Stimulated activated CD8-positive, alpha-beta memory T cell treated with anti-CD3 and anti-CD28 coated beads, Interleukin-4, amount 100 ng/mL, for 4 hours (primary cell): Measurements from ENCODE around the gene MT1H.
"Not testable (repeated sequence)": the region's sequence is repeated elsewhere in the genome, so short reads cannot be mapped to it uniquely, and the experiment has no call there.

ENCODE experiments used
- DNase-seq, 2 donors: peaks; one replicate each; pipeline ENCODE4 v3.0.0-alpha.2; 2020; ENCODE audit warnings: low read depth in 2 of 2, low spot score in 1 of 2

Gene MT1H

GRCh38 chr16:56664506-56664905 is 5.1 kb upstream of the MT1H start:
- DNase-seq = no peak

GRCh38 chr16:56665286-56666261 is 4.0 kb upstream of the MT1H start:
- not testable (repeated sequence) for DNase-seq

- no peak for DNase-seq
These were observed 1.7 kb upstream of the MT1H start, which contains the start of gene MT1G for GRCh38 chr16:56667581-56668571. TSS of gene MT1G (minus strand) at chr16:56668065. CDS start at chr16:56667993, 72 bp downstream.

DNA sequence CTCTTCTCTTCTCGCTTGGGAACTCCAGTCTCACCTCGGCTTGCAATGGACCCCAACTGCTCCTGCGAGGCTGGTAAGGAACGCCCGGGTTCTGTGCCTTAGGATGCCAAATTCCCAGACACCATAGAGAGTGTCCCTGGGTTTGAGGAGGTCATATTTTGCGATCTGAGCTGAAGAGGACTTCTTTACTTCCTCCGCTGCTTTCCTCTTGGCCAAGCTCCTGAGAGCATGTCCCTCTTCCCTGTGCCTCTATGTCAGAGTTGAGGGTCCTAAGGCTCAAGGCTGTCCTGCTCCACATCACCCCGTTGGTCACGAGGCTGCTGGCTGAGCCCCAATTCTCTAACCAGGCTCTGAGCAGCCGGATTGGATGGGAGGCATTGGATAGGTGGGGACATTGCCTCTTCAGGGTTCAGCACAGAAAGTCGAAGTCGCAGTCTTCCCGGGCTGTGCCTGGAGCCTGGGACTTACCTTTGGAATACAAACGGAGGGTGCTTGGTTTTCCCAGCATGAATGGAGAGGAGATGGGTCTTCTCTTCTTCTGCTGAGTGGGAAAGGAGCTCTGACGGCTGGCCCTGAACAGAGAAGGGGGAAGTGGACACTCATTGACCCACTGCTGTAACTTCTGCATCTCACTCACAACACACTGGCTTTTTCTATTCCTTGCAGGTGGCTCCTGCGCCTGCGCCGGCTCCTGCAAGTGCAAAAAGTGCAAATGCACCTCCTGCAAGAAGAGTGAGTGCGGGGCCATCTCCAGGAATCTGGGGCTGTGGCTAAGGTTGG is 416 bp downstream of the MT1H start:
- DNase-seq = no peak

DNA sequence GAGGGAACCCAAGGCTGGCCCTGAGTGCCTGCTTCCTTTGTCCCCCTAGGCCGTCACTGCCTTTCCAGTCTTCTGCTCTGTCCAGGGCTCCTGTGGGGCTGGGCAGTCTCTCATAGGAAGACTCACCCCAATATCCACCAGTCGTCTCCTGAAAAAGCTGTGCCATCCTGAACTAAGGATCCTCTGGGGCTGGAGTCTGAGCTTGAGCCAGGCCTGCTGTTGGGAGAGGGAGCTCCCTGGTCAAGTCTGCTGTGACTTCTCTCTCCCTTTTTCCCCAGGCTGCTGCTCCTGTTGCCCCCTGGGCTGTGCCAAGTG is 963 bp downstream of the MT1H start:
- DNase-seq = no peak

DNA sequence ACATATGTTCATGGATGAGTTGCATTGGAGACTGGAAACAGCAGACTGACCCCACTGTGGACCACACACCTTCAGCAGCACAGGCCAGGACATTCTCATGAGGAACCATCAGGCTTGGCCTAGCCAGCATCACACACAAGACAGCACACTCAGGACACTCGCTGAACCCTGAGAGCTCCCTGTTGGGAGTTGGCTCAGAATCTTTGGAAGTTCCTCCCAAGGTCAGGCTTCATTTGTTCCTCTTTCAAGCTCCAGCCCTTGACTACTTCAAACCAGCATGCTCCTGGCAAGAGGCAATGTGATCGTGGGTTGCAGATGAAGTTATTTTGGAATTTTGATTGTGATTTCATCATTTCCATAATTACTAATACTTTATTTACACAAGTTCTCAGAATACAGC is 2.1 kb downstream of the MT1H start:
- not testable (repeated sequence) for DNase-seq

DNA sequence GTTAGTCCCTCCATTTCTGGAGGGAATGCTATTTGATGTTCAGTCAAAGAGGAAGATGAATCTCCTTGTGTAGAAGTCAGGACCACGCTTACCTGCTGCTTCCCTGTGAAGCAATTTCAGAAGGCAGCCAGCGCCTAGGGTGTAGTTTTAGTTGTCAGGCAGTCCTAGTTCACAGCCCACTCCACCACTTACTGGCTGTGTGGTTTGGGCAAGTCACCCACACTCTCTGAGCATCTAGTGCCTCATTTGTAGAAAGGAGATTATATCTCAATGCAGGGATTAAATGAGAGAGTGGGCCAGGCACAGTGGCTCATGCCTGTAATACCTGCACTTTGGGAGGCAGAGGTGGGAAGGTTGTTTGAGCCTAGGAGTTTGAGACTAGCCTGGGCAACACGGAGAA is 2.6 kb downstream of the MT1H start:
- DNase-seq = not testable (repeated sequence)

DNA sequence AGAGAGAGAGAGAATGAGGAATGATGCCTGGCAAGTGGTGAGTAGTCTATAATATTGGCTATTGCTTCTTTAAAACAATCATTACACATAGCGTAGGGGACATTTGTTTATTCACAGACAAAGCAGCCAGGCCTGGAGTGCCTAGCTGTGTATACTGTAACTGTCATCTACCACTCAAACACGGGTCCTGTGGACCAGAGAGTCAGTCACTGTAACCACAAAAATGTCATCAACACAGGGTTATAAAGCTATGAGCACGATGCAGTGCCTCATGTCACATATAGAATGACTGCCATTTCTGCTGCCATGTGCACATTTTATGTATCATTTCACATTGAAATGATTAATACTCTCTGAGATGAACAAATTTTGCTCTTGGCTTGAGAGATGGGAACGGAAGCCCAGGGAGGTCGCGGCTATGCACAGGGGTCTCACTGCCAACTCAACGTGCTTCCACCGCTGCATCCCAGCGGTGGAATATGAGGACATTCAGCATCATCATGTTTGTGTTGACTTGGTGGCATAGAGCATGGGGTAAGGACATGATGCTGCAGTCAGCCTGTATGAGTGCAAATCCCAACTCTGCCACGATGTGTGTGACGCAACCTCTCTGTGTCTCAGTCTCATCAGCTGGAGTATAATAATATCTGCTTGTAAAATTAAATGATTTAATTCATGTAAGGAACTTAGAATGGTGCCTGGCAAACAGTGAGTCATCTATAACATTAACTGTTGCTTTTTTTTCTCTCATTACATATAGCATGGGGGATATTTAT is 3.3 kb downstream of the MT1H start:
- DNase-seq = no peak

- no peak for DNase-seq
These were observed 4.3 kb downstream of the MT1H start for GRCh38 chr16:56673921-56674320.

- DNase-seq = not testable (repeated sequence)
These were observed 5.0 kb downstream of the MT1H start for GRCh38 chr16:56674570-56674969.

DNA sequence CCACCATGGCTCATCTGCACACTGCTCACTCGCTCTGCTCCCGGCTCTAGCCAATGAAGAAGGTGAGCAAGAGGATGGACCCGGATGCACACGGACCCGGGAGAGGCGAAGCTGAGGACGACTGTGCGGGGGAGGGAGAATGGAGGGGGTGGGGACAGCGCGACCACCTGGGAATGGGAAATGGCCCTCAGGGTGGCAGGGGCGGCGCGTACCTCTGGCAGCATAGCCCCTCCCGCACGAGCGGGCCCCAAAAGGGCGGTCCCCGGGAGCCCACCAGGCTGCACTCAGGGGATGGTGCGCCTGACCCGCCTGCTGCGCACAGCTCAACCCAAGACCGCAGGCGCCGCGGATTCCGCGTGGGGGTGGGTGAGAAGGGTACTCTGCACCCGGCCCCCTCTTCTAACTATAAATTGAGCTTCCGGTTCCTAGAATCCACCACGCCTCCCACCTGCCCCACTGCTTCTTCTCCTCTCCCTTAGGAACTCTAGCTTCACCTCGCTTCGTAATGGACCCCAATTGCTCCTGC is 6.1 kb downstream of the MT1H start:
- peak in 1 of 2 donors; percentile 16 for DNase-seq

GRCh38 chr16:56677474-56677873 is 7.9 kb downstream of the MT1H start:
- DNase-seq = no peak

- no peak for DNase-seq
These were observed 9.6 kb downstream of the MT1H start for GRCh38 chr16:56679078-56679730.

DNA sequence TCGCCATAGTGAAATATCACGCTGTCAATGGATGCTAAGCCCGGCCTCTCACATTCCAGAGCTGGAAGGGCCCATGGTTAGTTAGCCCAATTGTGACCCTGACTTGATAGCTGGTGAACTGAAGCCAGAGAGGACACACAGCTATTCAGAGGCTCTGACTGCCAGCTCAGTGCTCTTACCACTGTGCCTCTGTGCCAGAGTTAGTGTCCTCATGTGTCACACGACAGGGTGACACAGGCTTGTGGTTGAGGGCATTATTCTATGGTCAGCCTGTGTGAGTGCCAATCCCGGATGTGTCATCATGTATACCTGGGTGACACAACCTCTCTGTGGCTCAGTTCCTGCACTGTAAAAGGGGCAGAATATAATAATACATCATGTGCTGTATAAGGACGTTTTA is 10.2 kb downstream of the MT1H start:
- DNase-seq = no peak

DNA sequence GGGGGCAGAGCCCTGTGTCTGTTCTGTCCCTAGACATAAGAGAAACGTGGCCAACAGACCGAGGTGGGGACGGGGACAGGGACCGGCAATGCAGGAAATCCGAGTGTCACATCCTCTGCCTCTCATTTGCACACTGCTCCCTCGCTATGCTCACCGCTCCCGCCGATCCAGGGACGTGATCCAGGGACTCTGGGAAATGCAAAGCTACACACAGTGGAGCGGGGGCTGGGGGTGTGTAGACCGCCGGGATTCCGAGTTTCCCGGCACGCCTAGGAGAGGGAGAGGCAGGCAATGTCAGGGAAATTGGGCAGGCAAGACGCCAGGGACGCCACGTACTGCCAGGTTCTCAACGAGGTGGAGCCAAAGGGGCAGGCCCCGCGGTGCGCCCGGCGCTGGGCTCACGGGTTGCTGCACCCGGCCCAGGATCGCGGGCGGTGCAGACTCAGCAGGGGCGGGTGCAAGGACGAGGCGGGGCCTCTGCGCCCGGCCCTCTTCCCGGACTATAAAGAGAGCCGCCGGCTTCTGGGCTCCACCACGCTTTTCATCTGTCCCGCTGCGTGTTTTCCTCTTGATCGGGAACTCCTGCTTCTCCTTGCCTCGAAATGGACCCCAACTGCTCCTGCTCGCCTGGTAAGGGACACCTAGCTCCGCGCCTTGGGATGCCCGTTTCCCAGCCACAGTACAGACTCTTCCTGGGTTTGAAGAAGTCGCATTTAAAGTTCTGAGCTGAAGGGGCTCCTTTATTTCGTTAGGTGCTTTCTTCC is 12.5 kb downstream of the MT1H start, which contains the start of gene MT1X:
Gene MT1X, plus strand, starts transcription at position 532 of the 764 bp plus-strand sequence. Its CDS starts 71 bp downstream, at position 603.
- DNase-seq = peak; percentile 64 to 67

DNA sequence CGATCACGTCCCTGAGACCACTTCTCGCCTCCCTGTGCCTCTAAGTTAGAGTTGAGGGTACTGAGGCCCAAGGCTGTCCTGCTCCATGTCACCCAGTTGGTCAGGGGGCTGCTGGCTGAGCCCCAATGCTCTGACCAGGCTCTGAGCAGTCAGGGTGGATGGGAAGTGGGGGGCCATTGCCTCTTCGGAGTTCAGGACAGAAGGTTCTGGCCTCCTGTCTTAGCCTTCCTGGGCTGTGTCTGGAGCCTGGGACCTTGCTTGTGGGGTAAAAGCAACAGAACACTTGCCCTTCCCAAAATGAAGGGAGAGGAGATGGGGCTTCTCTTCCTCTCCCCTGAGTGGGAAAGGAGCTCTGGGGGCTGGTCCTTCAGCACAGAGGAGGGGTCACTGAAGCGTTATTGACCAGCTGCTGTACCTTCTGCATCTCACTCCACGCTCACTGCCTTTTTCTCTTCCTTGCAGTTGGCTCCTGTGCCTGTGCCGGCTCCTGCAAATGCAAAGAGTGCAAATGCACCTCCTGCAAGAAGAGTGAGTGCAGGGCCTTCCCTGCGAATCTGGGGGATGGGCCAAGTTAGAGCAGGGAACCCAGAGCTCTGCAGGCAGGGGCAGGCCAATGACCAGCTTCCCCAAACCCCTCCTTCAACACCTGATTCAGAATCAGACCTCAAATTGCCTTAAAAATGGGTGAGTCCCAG is 13.2 kb downstream of the MT1H start:
- DNase-seq = no peak

DNA sequence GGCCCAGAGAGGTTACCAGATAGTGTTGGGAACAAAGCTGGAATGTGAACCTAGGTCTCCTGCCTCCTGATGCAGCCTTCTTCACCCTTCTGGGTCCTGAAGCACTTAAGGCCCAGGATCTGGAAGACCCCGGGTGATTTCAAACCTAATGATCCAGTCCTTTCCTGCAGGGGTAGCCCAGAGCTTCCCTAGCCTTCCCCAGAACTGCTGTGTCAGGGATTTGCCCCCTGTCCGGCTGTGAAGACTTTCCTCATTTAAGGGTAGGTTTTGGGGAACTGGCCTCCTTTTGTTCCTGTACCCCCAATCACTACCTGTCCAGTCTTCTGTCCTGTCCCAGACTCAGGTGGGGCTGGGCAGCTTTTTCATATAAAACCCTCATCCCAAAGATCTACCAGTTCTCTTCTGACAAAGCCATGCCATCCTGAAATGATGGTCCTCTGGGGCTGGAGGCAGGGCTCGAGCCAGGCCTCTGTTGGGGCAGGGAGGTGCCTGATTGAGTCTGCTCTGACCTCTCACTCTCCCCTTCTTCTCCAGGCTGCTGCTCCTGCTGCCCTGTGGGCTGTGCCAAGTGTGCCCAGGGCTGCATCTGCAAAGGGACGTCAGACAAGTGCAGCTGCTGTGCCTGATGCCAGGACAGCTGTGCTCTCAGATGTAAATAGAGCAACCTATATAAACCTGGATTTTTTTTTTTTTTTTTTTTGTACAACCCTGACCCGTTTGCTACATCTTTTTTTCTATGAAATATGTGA is 14.0 kb downstream of the MT1H start:
- DNase-seq = no peak
